WTC11 (cell line): ENCODE measurements around the gene BEND3. TPM values are rescaled to one million over a fixed set of nuclear protein-coding genes. Genes with fewer than 3 reads are reported as not detected.

Experiments used
- ATAC-seq: fragments of 200-7000 bp; cut with Tn5 transposase; 2 replicates; pipeline ENCODE4 v1.10.0; 2021; ENCODE audit warnings: mild to moderate bottlenecking, moderate library complexity
- CTCF ChIA-PET: fragments of 300-600 bp; sonication (Branson Sonifier 250); formaldehyde crosslinking; loops from one replicate; lab custom pipeline; 2021; ENCODE audit warnings: antibody characterized with exemption; lab: Charles Lee
- POLR2A ChIA-PET: fragments of 350-600 bp; sonication (Branson Sonifier 250); formaldehyde crosslinking; loops from one replicate; lab custom pipeline; 2021; ENCODE audit warnings: antibody characterized with exemption; lab: Charles Lee
- DNase-seq: peaks from one replicate; pipeline ENCODE4 v3.0.0; 2021; ENCODE audit warnings: low spot score
- H3K27ac Mint-ChIP-seq: 2 replicates; pipeline ENCODE4 v1.8.0; 2021; ENCODE audit warnings: mixed read lengths
- H3K27me3 Mint-ChIP-seq: 2 replicates; pipeline ENCODE4 v1.8.0; 2021; ENCODE audit warnings: low read depth, mild to moderate bottlenecking, moderate library complexity, mixed read lengths
- H3K36me3 Mint-ChIP-seq: 2 replicates; pipeline ENCODE4 v1.8.0; 2021; ENCODE audit warnings: mixed read lengths
- H3K4me1 Mint-ChIP-seq: 2 replicates; pipeline ENCODE4 v1.8.0; 2022; ENCODE audit warnings: mixed read lengths
- H3K4me3 Mint-ChIP-seq: 2 replicates; pipeline ENCODE4 v1.8.0; 2021; ENCODE audit warnings: mild to moderate bottlenecking, moderate library complexity, mixed read lengths
- H3K9me3 Mint-ChIP-seq: 2 replicates; pipeline ENCODE4 v1.8.0; 2021; ENCODE audit warnings: mixed read lengths
- ETV6 ChIP-seq: sonication (generic); formaldehyde crosslinking; IDR thresholded peaks from 2 replicates; pipeline ENCODE4 v1.8.1; 2022; ENCODE audit warnings: mild to moderate bottlenecking, missing genetic modification reagents
- FOXJ3 ChIP-seq: sonication (generic); formaldehyde crosslinking; IDR thresholded peaks from 2 replicates; pipeline ENCODE4 v1.9.0; 2021; ENCODE audit warnings: missing genetic modification reagents, mild to moderate bottlenecking, borderline replicate concordance
- GTF2I ChIP-seq: fragments of 250-450 bp; sonication (Bioruptor Pico); conservative IDR thresholded peaks from 2 replicates; pipeline ENCODE4 v1.4.0; 2021; ENCODE audit warnings: mild to moderate bottlenecking
- KAT7 ChIP-seq: sonication (generic); formaldehyde crosslinking; IDR thresholded peaks from 2 replicates; pipeline ENCODE4 v1.8.1; 2023; ENCODE audit warnings: missing genetic modification reagents, mild to moderate bottlenecking, borderline replicate concordance
- NFATC4 ChIP-seq: fragments of 250-450 bp; sonication (Bioruptor Pico); IDR thresholded peaks from 2 replicates; pipeline ENCODE4 v1.9.0; 2021; ENCODE audit warnings: mild to moderate bottlenecking
- NFYB ChIP-seq: sonication (generic); formaldehyde crosslinking; conservative IDR thresholded peaks from 2 replicates; pipeline ENCODE4 v1.8.0; 2022; ENCODE audit warnings: low read depth, missing genetic modification reagents
- NR2C2 ChIP-seq: sonication (generic); formaldehyde crosslinking; IDR thresholded peaks from 2 replicates; pipeline ENCODE4 v1.8.0; 2022; ENCODE audit warnings: mild to moderate bottlenecking, missing genetic modification reagents
- NR3C1 ChIP-seq: sonication (generic); formaldehyde crosslinking; conservative IDR thresholded peaks from 2 replicates; pipeline ENCODE4 v1.8.1; 2023; ENCODE audit warnings: low read depth, mild to moderate bottlenecking, missing genetic modification reagents
- SP1 ChIP-seq: sonication (generic); formaldehyde crosslinking; conservative IDR thresholded peaks from 2 replicates; pipeline ENCODE4 v1.8.1; 2022; ENCODE audit warnings: missing genetic modification reagents
- TEAD4 ChIP-seq: sonication (generic); formaldehyde crosslinking; IDR thresholded peaks from 2 replicates; pipeline ENCODE4 v1.8.0; 2022; ENCODE audit warnings: mild to moderate bottlenecking, missing genetic modification reagents
- ZMAT4 ChIP-seq: fragments of 250-450 bp; sonication (Bioruptor Pico); IDR thresholded peaks from 2 replicates; pipeline ENCODE4 v1.9.0; 2021; ENCODE audit warnings: mild to moderate bottlenecking
- ZNF138 ChIP-seq: sonication (generic); formaldehyde crosslinking; conservative IDR thresholded peaks from 2 replicates; pipeline ENCODE4 v1.8.1; 2022; ENCODE audit warnings: mild to moderate bottlenecking, moderate library complexity, missing genetic modification reagents
- ZNF263 ChIP-seq: sonication (generic); formaldehyde crosslinking; IDR thresholded peaks from 2 replicates; pipeline ENCODE4 v1.8.1; 2022; ENCODE audit warnings: low read depth, mild to moderate bottlenecking, moderate library complexity, missing genetic modification reagents
- total RNA-seq: library from RNA; stranded (reverse); gene quantifications from 3 replicates; pipeline ENCODE4 v1.2.3, GENCODE V29; 2021
- TF ChIP-seq, protein P1 (sequence below): sonication (generic); formaldehyde crosslinking; IDR thresholded peaks from 2 replicates; pipeline ENCODE4 v1.8.1; 2022; ENCODE audit warnings: mild to moderate bottlenecking, missing genetic modification reagents, moderate library complexity, borderline replicate concordance
- TF ChIP-seq, protein P2 (sequence below): fragments of 250-450 bp; sonication (Bioruptor Pico); IDR thresholded peaks from 2 replicates; pipeline ENCODE4 v1.9.0; 2021; ENCODE audit warnings: mild to moderate bottlenecking
- TF ChIP-seq, protein P3 (sequence below): fragments of 250-450 bp; sonication (Bioruptor Pico); IDR thresholded peaks from 2 replicates; pipeline ENCODE4 v1.9.0; 2021; ENCODE audit warnings: moderate library complexity, mild to moderate bottlenecking, inconsistent platforms, borderline replicate concordance
- TF ChIP-seq, protein P4 (sequence below): fragments of 250-450 bp; sonication (Bioruptor Pico); IDR thresholded peaks from 2 replicates; pipeline ENCODE4 v1.8.0; 2021; ENCODE audit warnings: mild to moderate bottlenecking
- TF ChIP-seq, protein P5 (sequence below): sonication (generic); formaldehyde crosslinking; IDR thresholded peaks from 2 replicates; pipeline ENCODE4 v1.8.1; 2023; ENCODE audit warnings: mild to moderate bottlenecking, moderate library complexity, missing genetic modification reagents

Gene BEND3
- total RNA-seq, 1 experiment from 2014 or later, result 25.4 TPM

DNA sequence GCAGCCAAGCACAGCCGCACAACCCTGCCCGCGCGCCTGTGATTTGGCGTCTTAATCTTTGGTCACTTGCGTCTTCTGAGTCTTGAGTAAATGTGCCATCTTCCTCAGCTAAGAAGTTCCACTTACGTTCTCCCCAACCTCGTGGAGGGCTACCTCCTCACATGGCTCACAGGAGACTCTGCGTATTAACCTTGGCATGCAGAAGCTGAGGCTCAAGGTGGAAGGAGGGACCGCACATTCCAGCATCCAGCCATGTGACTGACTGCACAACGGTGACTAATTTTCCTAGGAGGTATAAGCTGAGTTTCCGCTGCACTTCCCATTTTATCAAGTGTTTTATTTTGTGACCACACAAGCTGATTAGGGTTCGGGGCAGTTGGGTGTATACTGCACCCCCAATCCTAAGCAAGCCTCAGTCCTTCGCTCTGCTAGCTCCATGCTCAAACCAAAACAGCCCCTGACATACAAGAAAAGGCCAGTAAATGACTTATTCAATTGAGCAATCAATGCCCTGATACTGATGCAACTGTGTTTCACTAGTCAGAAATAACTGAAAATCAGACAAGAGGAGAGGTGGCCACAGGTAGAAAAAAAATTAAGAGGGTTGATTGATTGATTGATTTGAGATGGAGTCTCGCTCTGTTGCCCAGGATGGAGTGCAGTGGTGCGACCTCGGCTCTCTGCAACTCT lies 7.0 kb downstream of the BEND3 start (continued):
- TF ChIP-seq, protein P1, sequence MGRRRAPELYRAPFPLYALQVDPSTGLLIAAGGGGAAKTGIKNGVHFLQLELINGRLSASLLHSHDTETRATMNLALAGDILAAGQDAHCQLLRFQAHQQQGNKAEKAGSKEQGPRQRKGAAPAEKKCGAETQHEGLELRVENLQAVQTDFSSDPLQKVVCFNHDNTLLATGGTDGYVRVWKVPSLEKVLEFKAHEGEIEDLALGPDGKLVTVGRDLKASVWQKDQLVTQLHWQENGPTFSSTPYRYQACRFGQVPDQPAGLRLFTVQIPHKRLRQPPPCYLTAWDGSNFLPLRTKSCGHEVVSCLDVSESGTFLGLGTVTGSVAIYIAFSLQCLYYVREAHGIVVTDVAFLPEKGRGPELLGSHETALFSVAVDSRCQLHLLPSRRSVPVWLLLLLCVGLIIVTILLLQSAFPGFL (CRISPR knock-in tag), result no peak
- no peak for TF ChIP-seq NFATC4
- no peak for TF ChIP-seq ETV6
- TF ChIP-seq, protein P2, sequence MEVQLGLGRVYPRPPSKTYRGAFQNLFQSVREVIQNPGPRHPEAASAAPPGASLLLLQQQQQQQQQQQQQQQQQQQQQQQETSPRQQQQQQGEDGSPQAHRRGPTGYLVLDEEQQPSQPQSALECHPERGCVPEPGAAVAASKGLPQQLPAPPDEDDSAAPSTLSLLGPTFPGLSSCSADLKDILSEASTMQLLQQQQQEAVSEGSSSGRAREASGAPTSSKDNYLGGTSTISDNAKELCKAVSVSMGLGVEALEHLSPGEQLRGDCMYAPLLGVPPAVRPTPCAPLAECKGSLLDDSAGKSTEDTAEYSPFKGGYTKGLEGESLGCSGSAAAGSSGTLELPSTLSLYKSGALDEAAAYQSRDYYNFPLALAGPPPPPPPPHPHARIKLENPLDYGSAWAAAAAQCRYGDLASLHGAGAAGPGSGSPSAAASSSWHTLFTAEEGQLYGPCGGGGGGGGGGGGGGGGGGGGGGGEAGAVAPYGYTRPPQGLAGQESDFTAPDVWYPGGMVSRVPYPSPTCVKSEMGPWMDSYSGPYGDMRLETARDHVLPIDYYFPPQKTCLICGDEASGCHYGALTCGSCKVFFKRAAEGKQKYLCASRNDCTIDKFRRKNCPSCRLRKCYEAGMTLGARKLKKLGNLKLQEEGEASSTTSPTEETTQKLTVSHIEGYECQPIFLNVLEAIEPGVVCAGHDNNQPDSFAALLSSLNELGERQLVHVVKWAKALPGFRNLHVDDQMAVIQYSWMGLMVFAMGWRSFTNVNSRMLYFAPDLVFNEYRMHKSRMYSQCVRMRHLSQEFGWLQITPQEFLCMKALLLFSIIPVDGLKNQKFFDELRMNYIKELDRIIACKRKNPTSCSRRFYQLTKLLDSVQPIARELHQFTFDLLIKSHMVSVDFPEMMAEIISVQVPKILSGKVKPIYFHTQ (CRISPR knock-in tag), result no peak
- no peak for TF ChIP-seq ZNF138 (CRISPR knock-in tag)
- no peak for TF ChIP-seq KAT7 (CRISPR knock-in tag)
- no peak for TF ChIP-seq GTF2I (CRISPR knock-in tag)
- no peak for TF ChIP-seq SP1
- TF ChIP-seq ZMAT4 (CRISPR knock-in tag), result no peak

- Mint-ChIP-seq H3K4me1 (peaks cover 50% of the 10 kb centered on the region), H3K27ac (peak overlapping the region; percentile 79), H3K4me3 (no peak overlapping the region), H3K9me3 (no peaks in the 10 kb centered on the region), H3K36me3 (peaks cover 10% of the 10 kb centered on the region; the same call in 1 of the 2 replicates), H3K27me3 (no peaks in the 10 kb centered on the region)
- CTCF ChIA-PET, result no interaction called here
- POLR2A ChIA-PET, result interaction anchor here (0.5 to 0.6 kb wide), 2 partner anchors 48 to 166 kb away, joined by 3 to 4 read pairs; no protein-coding TSS in a partner anchor
- DNase-seq (no peak), ATAC-seq (no peak)
- TF ChIP-seq NR3C1 (CRISPR knock-in tag) (no peak), NFYB (CRISPR knock-in tag) (no peak), ZNF263 (CRISPR knock-in tag) (no peak), TEAD4 (CRISPR knock-in tag) (no peak), NR2C2 (CRISPR knock-in tag) (no peak), FOXJ3 (CRISPR knock-in tag) (no peak)
- TF ChIP-seq, protein P3, sequence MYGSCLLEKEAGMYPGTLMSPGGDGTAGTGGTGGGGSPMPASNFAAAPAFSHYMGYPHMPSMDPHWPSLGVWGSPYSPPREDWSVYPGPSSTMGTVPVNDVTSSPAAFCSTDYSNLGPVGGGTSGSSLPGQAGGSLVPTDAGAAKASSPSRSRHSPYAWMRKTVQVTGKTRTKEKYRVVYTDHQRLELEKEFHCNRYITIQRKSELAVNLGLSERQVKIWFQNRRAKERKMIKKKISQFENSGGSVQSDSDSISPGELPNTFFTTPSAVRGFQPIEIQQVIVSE (CRISPR knock-in tag), result no peak
- TF ChIP-seq, protein P4, sequence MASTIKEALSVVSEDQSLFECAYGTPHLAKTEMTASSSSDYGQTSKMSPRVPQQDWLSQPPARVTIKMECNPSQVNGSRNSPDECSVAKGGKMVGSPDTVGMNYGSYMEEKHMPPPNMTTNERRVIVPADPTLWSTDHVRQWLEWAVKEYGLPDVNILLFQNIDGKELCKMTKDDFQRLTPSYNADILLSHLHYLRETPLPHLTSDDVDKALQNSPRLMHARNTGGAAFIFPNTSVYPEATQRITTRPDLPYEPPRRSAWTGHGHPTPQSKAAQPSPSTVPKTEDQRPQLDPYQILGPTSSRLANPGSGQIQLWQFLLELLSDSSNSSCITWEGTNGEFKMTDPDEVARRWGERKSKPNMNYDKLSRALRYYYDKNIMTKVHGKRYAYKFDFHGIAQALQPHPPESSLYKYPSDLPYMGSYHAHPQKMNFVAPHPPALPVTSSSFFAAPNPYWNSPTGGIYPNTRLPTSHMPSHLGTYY, result no peak
- TF ChIP-seq, protein P5, sequence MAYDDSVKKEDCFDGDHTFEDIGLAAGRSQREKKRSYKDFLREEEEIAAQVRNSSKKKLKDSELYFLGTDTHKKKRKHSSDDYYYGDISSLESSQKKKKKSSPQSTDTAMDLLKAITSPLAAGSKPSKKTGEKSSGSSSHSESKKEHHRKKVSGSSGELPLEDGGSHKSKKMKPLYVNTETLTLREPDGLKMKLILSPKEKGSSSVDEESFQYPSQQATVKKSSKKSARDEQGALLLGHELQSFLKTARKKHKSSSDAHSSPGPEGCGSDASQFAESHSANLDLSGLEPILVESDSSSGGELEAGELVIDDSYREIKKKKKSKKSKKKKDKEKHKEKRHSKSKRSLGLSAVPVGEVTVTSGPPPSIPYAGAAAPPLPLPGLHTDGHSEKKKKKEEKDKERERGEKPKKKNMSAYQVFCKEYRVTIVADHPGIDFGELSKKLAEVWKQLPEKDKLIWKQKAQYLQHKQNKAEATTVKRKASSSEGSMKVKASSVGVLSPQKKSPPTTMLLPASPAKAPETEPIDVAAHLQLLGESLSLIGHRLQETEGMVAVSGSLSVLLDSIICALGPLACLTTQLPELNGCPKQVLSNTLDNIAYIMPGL (CRISPR knock-in tag), result no peak
Observed at GRCh38 chr6:107107791-107108190, 7.5 kb downstream of the BEND3 start.
